IMR-90 (cell line): ENCODE data around the gene PSG3. TPM values are rescaled to one million over a fixed set of nuclear protein-coding genes. Genes with fewer than 3 reads are reported as not detected.

Source experiments
- ATAC-seq: fragments of 200-7000 bp; cut with Tn5 transposase; 2 replicates; pipeline ENCODE4 v1.9.1; 2020; ENCODE audit warnings: low read depth, mild to moderate bottlenecking, moderate library complexity
- BruUV-seq: library from RNA; stranded (reverse); fragments of 400-500 nt; replicated peaks from 2 replicates; lab custom pipeline; 2021; lab: Mats Ljungman, UMichigan
- CTCF ChIA-PET: fragments of 300-600 bp; formaldehyde crosslinking; extraction: SDS; loops from one replicate; lab custom pipeline; 2021; ENCODE audit warnings: antibody characterized with exemption; lab: Yijun Ruan, JAX
- POLR2A ChIA-PET: fragments of 300-600 bp; sonication (Branson Sonifier 250); formaldehyde crosslinking; loops from one replicate; lab custom pipeline; 2022; ENCODE audit warnings: antibody characterized with exemption; ENCODE audit not compliant: unreplicated experiment; lab: Charles Lee
- DNase-seq: peaks from one replicate; pipeline ENCODE4 v3.0.0; 2013
- H2AFZ ChIP-seq: replicated peaks from 2 replicates; pipeline ENCODE3; 2013; ENCODE audit warnings: low read length, mild to moderate bottlenecking; ENCODE audit not compliant: poor library complexity
- H2AK5ac ChIP-seq: 2 replicates; pipeline ENCODE4 v1.6.1; 2013; ENCODE audit warnings: low read depth, low read length, inconsistent platforms
- H2AK9ac ChIP-seq: replicated peaks from 2 replicates; pipeline ENCODE3; 2013; ENCODE audit warnings: mild to moderate bottlenecking, low read depth, low read length, moderate library complexity; ENCODE audit not compliant: poor library complexity
- H2BK120ac ChIP-seq: 2 replicates; pipeline ENCODE4 v1.6.1; 2013; ENCODE audit warnings: low read depth, low read length, inconsistent platforms
- H2BK15ac ChIP-seq: 3 replicates; pipeline ENCODE4 v1.6.1; 2013; ENCODE audit warnings: low read depth, low read length, inconsistent platforms
- H2BK20ac ChIP-seq: 2 replicates; pipeline ENCODE4 v1.6.1; 2013; ENCODE audit warnings: low read depth, mild to moderate bottlenecking, inconsistent platforms, low read length, moderate library complexity
- H2BK5ac ChIP-seq: 2 replicates; pipeline ENCODE4 v1.6.1; 2013; ENCODE audit warnings: mild to moderate bottlenecking, low read depth, low read length, inconsistent platforms; ENCODE audit not compliant: poor library complexity, severe bottlenecking
- H3K14ac ChIP-seq: replicated peaks from 2 replicates; pipeline ENCODE4 v1.6.1; 2013; ENCODE audit warnings: low read depth, low read length, inconsistent platforms
- H3K18ac ChIP-seq: 2 replicates; pipeline ENCODE4 v1.6.1; 2013; ENCODE audit warnings: low read depth, low read length, control low read depth
- H3K23ac ChIP-seq: 2 replicates; pipeline ENCODE4 v1.6.1; 2013; ENCODE audit warnings: low read depth, low read length, inconsistent platforms
- H3K27ac ChIP-seq: 2 replicates; pipeline ENCODE4 v1.5.1; 2013; ENCODE audit warnings: mild to moderate bottlenecking, control low read depth, low read length; ENCODE audit not compliant: insufficient read depth
- H3K27me3 ChIP-seq: 2 replicates; pipeline ENCODE4 v1.6.1; 2013; ENCODE audit warnings: low read length; ENCODE audit not compliant: control insufficient read depth, insufficient read depth
- H3K36me3 ChIP-seq: 2 replicates; pipeline ENCODE4 v1.6.1; 2013; ENCODE audit warnings: low read length, mixed read lengths; ENCODE audit not compliant: control insufficient read depth, insufficient read depth
- H3K4ac ChIP-seq: 2 replicates; pipeline ENCODE4 v1.6.1; 2013; ENCODE audit warnings: low read depth, low read length, inconsistent platforms
- H3K4me1 ChIP-seq: 2 replicates; pipeline ENCODE4 v1.6.1; 2013; ENCODE audit warnings: low read length, mixed read lengths; ENCODE audit not compliant: control insufficient read depth, insufficient read depth
- H3K4me2 ChIP-seq: 2 replicates; pipeline ENCODE4 v1.6.1; 2013; ENCODE audit warnings: low read depth, mild to moderate bottlenecking, control low read depth, low read length, moderate library complexity
- H3K4me3 ChIP-seq: 2 replicates; pipeline ENCODE4 v1.5.1; 2013; ENCODE audit warnings: low read depth, mild to moderate bottlenecking, control low read depth, low read length, moderate library complexity; ENCODE audit not compliant: insufficient read depth
- H3K56ac ChIP-seq: 2 replicates; pipeline ENCODE4 v1.6.1; 2013; ENCODE audit warnings: low read length, inconsistent platforms; ENCODE audit not compliant: insufficient read depth; ENCODE audit errors: extremely low read depth
- H3K79me1 ChIP-seq, 2 experiments: 2 replicates each; pipeline ENCODE4 v1.6.1; 2013; ENCODE audit warnings: low read length in 2 of 2, inconsistent platforms in 1 of 2, low read depth in 1 of 2
- H3K9ac ChIP-seq: 2 replicates; pipeline ENCODE4 v1.6.1; 2013; ENCODE audit warnings: low read depth, low read length, control low read depth
- H3K9me1 ChIP-seq: 2 replicates; pipeline ENCODE4 v1.6.1; 2013; ENCODE audit warnings: low read length, inconsistent platforms; ENCODE audit not compliant: insufficient read depth
- H3K9me3 ChIP-seq: 2 replicates; pipeline ENCODE4 v1.6.1; 2013; ENCODE audit warnings: low read length; ENCODE audit not compliant: control insufficient read depth, insufficient read depth
- H4K20me1 ChIP-seq: 2 replicates; pipeline ENCODE4 v1.6.1; 2013; ENCODE audit warnings: low read length, inconsistent platforms; ENCODE audit not compliant: insufficient read depth
- H4K5ac ChIP-seq: 2 replicates; pipeline ENCODE4 v1.6.1; 2013; ENCODE audit warnings: mild to moderate bottlenecking, low read depth, low read length, control low read depth
- H4K8ac ChIP-seq, 2 experiments: 2 replicates each; pipeline ENCODE4 v1.6.1; 2013; ENCODE audit warnings: low read depth in 2 of 2, low read length in 2 of 2, control low read depth in 1 of 2, inconsistent platforms in 1 of 2
- H4K91ac ChIP-seq: 2 replicates; pipeline ENCODE4 v1.6.1; 2013; ENCODE audit warnings: low read depth, low read length, inconsistent platforms; ENCODE audit not compliant: insufficient read depth
- BHLHE40 ChIP-seq: fragments of 150-350 bp; IDR thresholded peaks from 2 replicates; pipeline ENCODE4 v1.6.1; 2016; ENCODE audit warnings: mild to moderate bottlenecking, low read depth, low read length
- CEBPB ChIP-seq: IDR thresholded peaks from 2 replicates; pipeline ENCODE4 v1.6.1; 2012; ENCODE audit warnings: low read depth, low read length, improper control_type of control experiment
- CHD1 ChIP-seq: IDR thresholded peaks from 2 replicates; pipeline ENCODE4 v1.6.1; 2012; ENCODE audit warnings: low read depth, low read length, improper control_type of control experiment
- ELK1 ChIP-seq: fragments of 150-350 bp; IDR thresholded peaks from 2 replicates; pipeline ENCODE4 v1.6.1; 2016; ENCODE audit warnings: low read depth, mild to moderate bottlenecking, low read length, moderate library complexity, borderline replicate concordance
- FOS ChIP-seq: fragments of 150-350 bp; IDR thresholded peaks from 2 replicates; pipeline ENCODE4 v1.6.1; 2016; ENCODE audit warnings: low read depth, low read length
- MAFK ChIP-seq: IDR thresholded peaks from 2 replicates; pipeline ENCODE4 v1.6.1; 2012; ENCODE audit warnings: low read depth, low read length, improper control_type of control experiment
- MAZ ChIP-seq: IDR thresholded peaks from 2 replicates; pipeline ENCODE4 v1.6.1; 2012; ENCODE audit warnings: low read depth, mild to moderate bottlenecking, low read length, improper control_type of control experiment, moderate library complexity, borderline replicate concordance
- MXI1 ChIP-seq: IDR thresholded peaks from 2 replicates; pipeline ENCODE4 v1.6.1; 2012; ENCODE audit warnings: low read depth, mild to moderate bottlenecking, low read length, moderate library complexity, borderline replicate concordance
- NFE2L2 ChIP-seq: fragments of 150-350 bp; IDR thresholded peaks from 2 replicates; pipeline ENCODE4 v1.6.1; 2016; ENCODE audit warnings: low read depth, mild to moderate bottlenecking, low read length
- RAD21 ChIP-seq: IDR thresholded peaks from 2 replicates; pipeline ENCODE4 v1.6.1; 2012; ENCODE audit warnings: low read length, improper control_type of control experiment
- RCOR1 ChIP-seq: IDR thresholded peaks from 2 replicates; pipeline ENCODE4 v1.6.1; 2012; ENCODE audit warnings: mild to moderate bottlenecking, low read length, improper control_type of control experiment; ENCODE audit not compliant: insufficient replicate concordance
- SMC3 ChIP-seq: fragments of 150-350 bp; IDR thresholded peaks from 2 replicates; pipeline ENCODE4 v1.6.1; 2016; ENCODE audit warnings: low read depth, mild to moderate bottlenecking, antibody characterized with exemption, low read length, moderate library complexity
- WGBS, 2 experiments: methylation state at CpG; one replicate each; pipeline versions ENCODE4 v1.1.5 to v1.1.7; 2013; ENCODE audit warnings: missing lambda C conversion rate in 2 of 2; ENCODE audit not compliant: insufficient read length in 1 of 2; ENCODE audit errors: extremely low coverage in 2 of 2; 5-methylcytosine and 5-hydroxymethylcytosine counted together
- dilution Hi-C: fragments of 300-500 bp; cut with HindIII; formaldehyde crosslinking; loops from one replicate; pipeline ENCODE4 v1.14.3; 2018; ENCODE audit warnings: low sequenced_read_pairs; ENCODE audit not compliant: unreplicated experiment
- in situ Hi-C: fragments of 300-500 bp; cut with MboI; formaldehyde crosslinking; loops from 3 replicates; pipeline ENCODE4 v1.14.3; 2019; ENCODE audit warnings: low sequenced_read_pairs, inconsistent platforms, mixed read lengths
- intact Hi-C: fragments of 100-400 bp; cut with micrococcal nuclease; formaldehyde crosslinking; loops from 2 replicates; pipeline ENCODE4 v1.10.0; 2022
- polyA plus RNA-seq, 3 experiments: library from polyadenylated mRNA; depleted of rRNA; stranded (reverse); fragments of >200 nt; gene quantifications; 2 replicates each; pipeline ENCODE4 v1.2.3, GENCODE V29; 2012; ENCODE audit warnings: low replicate concordance in 1 of 3
- total RNA-seq: library from RNA; depleted of rRNA; stranded (reverse); fragments of >200 nt; gene quantifications from 2 replicates; pipeline ENCODE4 v1.2.3, GENCODE V29; 2012
- TF ChIP-seq, protein P1 (sequence below): fragments of 150-350 bp; IDR thresholded peaks from 2 replicates; pipeline ENCODE4 v1.6.1; 2017; ENCODE audit warnings: mild to moderate bottlenecking, antibody characterized with exemption, low read length, low read depth

The PSG3 gene
- total and polyA plus RNA-seq, 2 of the 4 experiments (the other 2 are of a cell fraction) = 0.03 TPM; not detected in 1

DNA sequence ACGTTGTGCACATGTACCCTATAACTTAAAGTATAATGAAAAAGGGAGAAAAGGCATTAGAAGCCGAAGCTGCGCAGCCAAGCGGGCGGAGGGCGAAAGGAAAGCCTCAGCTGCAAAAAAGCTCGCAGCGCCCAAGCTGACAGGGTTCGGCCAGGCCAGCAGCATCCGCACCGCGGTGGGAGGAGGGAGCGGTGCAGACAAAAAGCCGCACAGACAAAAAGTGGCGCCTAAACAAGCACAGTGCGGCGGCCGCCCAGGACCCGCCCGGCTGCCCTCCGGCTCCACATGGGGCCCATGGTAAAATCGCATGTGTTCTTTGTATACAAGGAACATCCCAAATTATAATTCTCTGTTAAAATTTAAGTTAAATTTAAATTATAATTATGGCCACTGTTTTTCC is 42.4 kb downstream of the PSG3 start:
- Histone ChIP-seq H2AK9ac (no peak overlapping the region), H3K9me3 (no peaks in the 10 kb centered on the region), H2BK15ac (no peak overlapping the region), H4K5ac (no peak overlapping the region), H3K4me1 (no peaks in the 10 kb centered on the region), H3K9me1 (no peaks in the 10 kb centered on the region; the same call in 1 of the 2 replicates), H3K36me3 (no peaks in the 10 kb centered on the region), H3K56ac (no peak overlapping the region), H4K20me1 (no peaks in the 10 kb centered on the region), H2BK20ac (no peak overlapping the region), H3K23ac (no peak overlapping the region), H3K9ac (no peak overlapping the region), H2BK5ac (no peak overlapping the region), H2AFZ (no peak overlapping the region), H3K27ac (no peak overlapping the region), H2AK5ac (no peak overlapping the region), H4K91ac (no peak overlapping the region), H3K79me1 (no peaks in the 10 kb centered on the region), H3K4me2 (no peak overlapping the region), H4K8ac (no peak overlapping the region), H3K18ac (no peak overlapping the region), H2BK120ac (no peak overlapping the region), H3K27me3 (peaks cover 37% of the 10 kb centered on the region), H3K4ac (no peak overlapping the region), H3K14ac (no peak overlapping the region), H3K4me3 (no peak overlapping the region)
- no TSS peak for BruUV-seq
- no peak for ATAC-seq
- intact Hi-C loops (no loop called here), in situ Hi-C loops (loop anchor here (10.0 kb wide), 2 partner anchors 87 to 217 kb away; partner anchors contain the start of gene PSG6), dilution Hi-C loops (no loop called here)
- CTCF ChIA-PET = interaction anchor here (0.6 kb wide), 1 partner anchor 42 kb away, joined by 3 read pairs; the partner anchor contains the start of gene PSG3
- DNase-seq = no peak
- WGBS, 2 experiments = 0% methylated on average over 1 of the region's 22 CpGs; no CpG with 5 or more reads in 1 of the 2 experiments
- TF ChIP-seq MAZ (no peak), CEBPB (no peak), SMC3 (no peak), BHLHE40 (no peak), RCOR1 (no peak), RAD21 (no peak), FOS (no peak), CHD1 (no peak), ELK1 (no peak), MAFK (no peak), NFE2L2 (no peak), MXI1 (no peak)
- TF ChIP-seq, protein P1, sequence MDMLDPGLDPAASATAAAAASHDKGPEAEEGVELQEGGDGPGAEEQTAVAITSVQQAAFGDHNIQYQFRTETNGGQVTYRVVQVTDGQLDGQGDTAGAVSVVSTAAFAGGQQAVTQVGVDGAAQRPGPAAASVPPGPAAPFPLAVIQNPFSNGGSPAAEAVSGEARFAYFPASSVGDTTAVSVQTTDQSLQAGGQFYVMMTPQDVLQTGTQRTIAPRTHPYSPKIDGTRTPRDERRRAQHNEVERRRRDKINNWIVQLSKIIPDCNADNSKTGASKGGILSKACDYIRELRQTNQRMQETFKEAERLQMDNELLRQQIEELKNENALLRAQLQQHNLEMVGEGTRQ = no peak
- POLR2A ChIA-PET = no interaction called here
